Keratinocyte (primary cell): ENCODE measurements around the gene MYNN. TPM values are rescaled to one million over a fixed set of nuclear protein-coding genes. Genes with fewer than 3 reads are reported as not detected.

Experiments
- DNase-seq: peaks from one replicate; pipeline ENCODE4 v3.0.0-alpha.2; 2011; ENCODE audit warnings: low read depth, missing footprints, low spot score
- FAIRE-seq: peaks from 2 replicates; lab custom pipeline; 2011; peaks lifted over from hg19 to GRCh38; lab: Jason Lieb, UNC
- H2AFZ ChIP-seq: 2 replicates; pipeline ENCODE4 v1.6.0; 2012; ENCODE audit warnings: low read length, control low read depth, inconsistent platforms; ENCODE audit not compliant: control insufficient read depth
- H3K27ac ChIP-seq: 2 replicates; pipeline ENCODE4 v1.5.1; 2011; ENCODE audit warnings: low read length; ENCODE audit not compliant: control insufficient read depth, insufficient read depth
- H3K27me3 ChIP-seq: 3 replicates; pipeline ENCODE4 v1.6.0; 2011; ENCODE audit warnings: low read length; ENCODE audit not compliant: control insufficient read depth, insufficient read depth; ENCODE audit errors: extremely low read depth
- H3K36me3 ChIP-seq, 2 experiments: 2 replicates in 1 of 2; 3 replicates in 1 of 2; pipeline ENCODE4 v1.5.1; 2011; ENCODE audit warnings: low read length in 2 of 2, mild to moderate bottlenecking in 1 of 2; ENCODE audit not compliant: control insufficient read depth in 2 of 2, insufficient read depth in 2 of 2; ENCODE audit errors: extremely low read depth in 1 of 2
- H3K4me1 ChIP-seq: 3 replicates; pipeline ENCODE4 v1.5.1; 2011; ENCODE audit warnings: low read length; ENCODE audit not compliant: control insufficient read depth, insufficient read depth; ENCODE audit errors: extremely low read depth
- H3K4me2 ChIP-seq: 3 replicates; pipeline ENCODE4 v1.6.0; 2011; ENCODE audit warnings: low read depth, low read length; ENCODE audit not compliant: control insufficient read depth, insufficient read depth; ENCODE audit errors: extremely low read depth
- H3K4me3 ChIP-seq, 3 experiments: fragments of 200-600 bp in 1 of 3; sonication (generic) in 1 of 3; 2 replicates in 2 of 3; 3 replicates in 1 of 3; pipeline ENCODE4 v1.5.1; 2011 to 2016; ENCODE audit warnings: low read length in 3 of 3, mild to moderate bottlenecking in 3 of 3, control low read depth in 2 of 3, inconsistent platforms in 1 of 3, low read depth in 1 of 3, mixed read lengths in 1 of 3, mixed run types in 1 of 3, moderate library complexity in 1 of 3; ENCODE audit not compliant: control insufficient read depth in 2 of 3, insufficient read depth in 2 of 3; ENCODE audit errors: extremely low read depth in 1 of 3
- H3K79me2 ChIP-seq: 2 replicates; pipeline ENCODE4 v1.6.0; 2012; ENCODE audit warnings: low read length; ENCODE audit not compliant: control insufficient read depth, insufficient read depth
- H3K9ac ChIP-seq: 3 replicates; pipeline ENCODE4 v1.6.0; 2011; ENCODE audit warnings: low read length; ENCODE audit not compliant: control insufficient read depth, insufficient read depth; ENCODE audit errors: extremely low read depth
- H3K9me1 ChIP-seq: 3 replicates; pipeline ENCODE4 v1.6.0; 2011; ENCODE audit warnings: low read length; ENCODE audit not compliant: control insufficient read depth, insufficient read depth; ENCODE audit errors: extremely low read depth
- H3K9me3 ChIP-seq: 2 replicates; pipeline ENCODE4 v1.5.1; 2012; ENCODE audit warnings: low read depth, low read length; ENCODE audit not compliant: control insufficient read depth
- H4K20me1 ChIP-seq: 3 replicates; pipeline ENCODE4 v1.6.0; 2011; ENCODE audit warnings: low read length; ENCODE audit not compliant: control insufficient read depth, insufficient read depth; ENCODE audit errors: extremely low read depth
- CTCF ChIP-seq, 3 experiments: IDR thresholded peaks in 1 of 3; conservative IDR thresholded peaks in 1 of 3; optimal IDR thresholded peaks in 1 of 3; 2 replicates in 2 of 3; 3 replicates in 1 of 3; pipeline versions ENCODE3 to v1.5.1; 2011; ENCODE audit warnings: low read length in 3 of 3, mild to moderate bottlenecking in 3 of 3, moderate library complexity in 2 of 3, control low read depth in 1 of 3, inconsistent platforms in 1 of 3; ENCODE audit not compliant: insufficient read depth in 2 of 3; ENCODE audit errors: extremely low read depth in 1 of 3
- EZH2 ChIP-seq: IDR thresholded peaks from one replicate; pipeline ENCODE4 v1.6.1; 2012; ENCODE audit warnings: inconsistent platforms, mild to moderate bottlenecking, low read length, moderate library complexity
- dilution Hi-C: fragments of 300-500 bp; cut with MboI; formaldehyde crosslinking; loops from one replicate; pipeline ENCODE4 v1.7.0; 2020; ENCODE audit warnings: low sequenced_read_pairs; ENCODE audit not compliant: extremely low pct_ligation_motif_present
- polyA plus RNA-seq, 5 experiments: library from polyadenylated mRNA; depleted of rRNA in 3 of 5; stranded (reverse) in 3 of 5; stranded (forward) in 1 of 5; unstranded in 1 of 5; fragments of >200 nt; gene quantifications; 1 replicate in 1 of 5; 2 replicates in 3 of 5; 3 replicates in 1 of 5; pipeline versions ENCODE4 v1.2.1 to v1.2.3, GENCODE V29; 2011 to 2012; ENCODE audit warnings: missing spikeins in 2 of 5, low read depth in 1 of 5, low replicate concordance in 1 of 5

The MYNN gene
- polyA plus RNA-seq, 1 donor (not counting 4 experiments of a cell fraction or from before 2014, with no cell fraction given) = 16.9 TPM

DNA sequence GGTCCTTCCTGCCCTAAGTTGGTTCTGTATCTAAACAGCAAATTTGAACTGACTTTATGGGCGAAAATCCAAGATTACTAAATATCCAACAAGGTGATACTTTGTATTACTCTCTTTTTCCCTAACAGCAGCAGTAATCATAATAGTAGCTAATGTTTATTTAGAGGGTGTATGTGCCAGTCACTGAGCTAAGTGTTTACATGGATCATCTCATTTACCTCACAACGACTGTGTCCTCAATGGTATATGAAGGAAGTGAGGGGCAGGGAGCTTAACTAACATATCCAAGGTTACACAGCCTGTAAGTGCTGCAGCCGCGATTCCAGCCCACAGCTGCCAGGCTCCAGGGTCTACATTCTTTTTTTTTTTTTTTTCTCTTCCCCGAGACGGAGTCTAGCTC lies 49.8 kb downstream of the MYNN start:
- Histone ChIP-seq H3K36me3 (no peaks in the 10 kb centered on the region), H3K4me3 (no peak overlapping the region), H3K4me2 (no peak overlapping the region), H4K20me1 (no peaks in the 10 kb centered on the region), H3K27me3 (peaks cover 2% of the 10 kb centered on the region), H3K4me1 (no peaks in the 10 kb centered on the region), H3K9me3 (no peaks in the 10 kb centered on the region), H3K27ac (no peak overlapping the region), H2AFZ (no peak overlapping the region), H3K9ac (no peak overlapping the region), H3K9me1 (no peaks in the 10 kb centered on the region), H3K79me2 (no peaks in the 10 kb centered on the region)
- FAIRE-seq (no peak), DNase-seq (no peak)
- TF ChIP-seq EZH2 = no peak
- no peak for TF ChIP-seq CTCF (optimal IDR thresholded peaks at IDR 0.05 in 1 of 3, IDR thresholded peaks at IDR 0.05 in 1 of 3, conservative IDR thresholded peaks at IDR 0.05 in 1 of 3; ENCODE audit: extremely low read depth in 1 of 3, insufficient read depth in 2 of 3, low read length in 3 of 3)
- dilution Hi-C loops = no loop called here

DNA sequence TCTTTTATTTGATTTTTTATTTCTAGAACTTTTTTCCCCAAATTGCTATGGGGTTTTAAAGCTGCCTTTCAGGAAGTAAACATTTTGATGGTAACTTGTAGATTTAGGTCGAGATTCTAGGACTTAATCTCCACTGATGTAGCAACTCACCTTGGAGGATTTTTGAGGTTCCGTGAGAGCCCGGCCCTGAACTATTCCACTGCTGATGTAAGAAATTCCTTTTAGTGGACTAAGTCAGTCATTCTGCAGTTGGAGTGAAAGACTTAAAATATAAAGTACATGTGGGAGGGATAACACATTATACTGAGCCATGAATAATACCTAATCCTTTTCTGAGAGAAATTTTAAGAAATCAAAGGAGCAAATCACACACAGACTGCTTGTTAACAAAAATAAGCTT lies 52.1 kb downstream of the MYNN start:
- no peaks in the 10 kb centered on the region for H3K27me3 ChIP-seq
- no peaks in the 10 kb centered on the region for H3K36me3 ChIP-seq
- dilution Hi-C loops = no loop called here
- DNase-seq (no peak), FAIRE-seq (no peak)
- H3K9me1 ChIP-seq = no peaks in the 10 kb centered on the region
- no peaks in the 10 kb centered on the region for H4K20me1 ChIP-seq
- H3K27ac ChIP-seq = no peak overlapping the region
- H3K9me3 ChIP-seq = no peaks in the 10 kb centered on the region
- H3K79me2 ChIP-seq = no peaks in the 10 kb centered on the region
- H3K9ac ChIP-seq = no peak overlapping the region
- no peak overlapping the region for H3K4me3 ChIP-seq
- H3K4me2 ChIP-seq = no peak overlapping the region
- no peak overlapping the region for H2AFZ ChIP-seq
- H3K4me1 ChIP-seq = no peaks in the 10 kb centered on the region
- TF ChIP-seq EZH2 (no peak), CTCF (optimal IDR thresholded peaks at IDR 0.05 in 1 of 3, IDR thresholded peaks at IDR 0.05 in 1 of 3, conservative IDR thresholded peaks at IDR 0.05 in 1 of 3; ENCODE audit: extremely low read depth in 1 of 3, insufficient read depth in 2 of 3, low read length in 3 of 3) (no peak)
